Midbrain (tissue), 1 donor: ENCODE data around the gene IL27RA.
"Not testable (repeated sequence)": the region's sequence is repeated elsewhere in the genome, so short reads cannot be mapped to it uniquely, and the experiment has no call there.

Experiments
- DNase-seq: peaks from one replicate; lab custom pipeline; 2025; lab: John Stamatoyannopoulos, UW

The IL27RA gene

DNA sequence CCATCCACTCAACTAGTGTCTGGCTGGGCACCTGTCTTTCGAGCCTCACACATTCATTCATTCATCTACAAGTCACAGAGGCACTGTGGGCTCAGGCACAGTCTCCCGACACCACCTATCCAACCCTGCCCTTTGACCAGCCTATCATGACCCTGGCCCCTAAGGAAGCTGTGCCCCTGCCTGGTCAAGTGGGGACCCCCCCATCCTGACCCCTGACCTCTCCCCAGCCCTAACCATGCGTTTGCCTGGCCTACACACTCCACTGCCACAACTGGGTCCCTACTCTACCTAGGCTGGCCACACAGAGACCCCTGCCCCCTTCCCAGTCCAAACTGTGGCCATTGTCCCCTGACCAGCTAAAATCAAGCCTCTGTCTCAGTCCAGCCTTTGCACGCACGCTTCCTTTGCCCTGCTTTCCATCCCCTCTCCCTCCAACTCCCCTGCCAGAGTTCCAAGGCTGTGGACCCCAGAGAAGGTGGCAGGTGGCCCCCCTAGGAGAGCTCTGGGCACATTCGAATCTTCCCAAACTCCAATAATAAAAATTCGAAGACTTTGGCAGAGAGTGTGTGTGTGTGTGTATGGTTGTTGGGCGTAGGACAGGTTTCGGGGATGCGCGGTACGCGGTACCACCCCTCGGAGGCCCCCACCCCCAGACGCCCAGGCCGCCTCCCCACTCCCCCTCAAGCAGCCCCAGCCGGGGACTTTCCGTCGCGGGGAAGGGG, 404 bp upstream of the IL27RA start:
- no peak for DNase-seq

DNA sequence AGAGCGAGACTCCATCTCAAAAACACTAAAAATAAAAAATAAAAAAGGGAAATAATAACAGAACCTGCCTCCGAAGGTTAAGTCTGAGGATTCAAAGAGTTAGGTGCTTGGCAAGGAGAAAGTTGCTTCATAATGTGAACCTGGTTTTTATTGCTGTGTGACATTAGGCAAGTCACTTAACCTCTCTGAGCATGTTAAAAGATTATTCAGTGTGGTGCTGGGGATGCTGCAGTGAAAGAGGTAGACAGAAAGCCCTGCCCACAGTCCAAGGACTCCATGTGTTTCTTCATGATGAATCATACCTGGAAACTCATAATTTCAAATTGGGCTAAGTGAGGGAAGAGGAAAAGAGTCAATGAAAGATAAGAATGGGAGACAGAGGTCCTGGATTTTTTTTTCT, 2.4 kb downstream of the IL27RA start:
- DNase-seq = no peak

DNA sequence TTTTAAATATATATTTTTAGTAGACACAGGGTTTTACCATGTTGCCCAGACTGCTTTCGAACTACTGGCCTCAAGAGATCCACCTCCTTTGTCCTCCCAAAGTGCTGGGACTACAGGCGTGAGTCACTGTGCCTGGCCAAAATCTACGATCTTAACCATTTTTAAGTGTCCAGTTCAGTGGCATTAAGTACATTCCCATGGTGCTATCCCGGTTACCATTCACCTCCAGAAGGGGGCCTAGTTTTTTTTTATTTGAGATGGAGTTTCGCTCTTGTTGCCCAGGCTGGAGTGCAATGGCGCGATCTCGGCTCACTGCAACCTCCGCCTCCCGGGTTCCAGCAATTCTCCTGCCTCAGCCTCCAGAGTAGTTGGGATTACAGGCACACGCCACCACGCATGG, 3.6 kb downstream of the IL27RA start:
- DNase-seq = not testable (repeated sequence)

DNA sequence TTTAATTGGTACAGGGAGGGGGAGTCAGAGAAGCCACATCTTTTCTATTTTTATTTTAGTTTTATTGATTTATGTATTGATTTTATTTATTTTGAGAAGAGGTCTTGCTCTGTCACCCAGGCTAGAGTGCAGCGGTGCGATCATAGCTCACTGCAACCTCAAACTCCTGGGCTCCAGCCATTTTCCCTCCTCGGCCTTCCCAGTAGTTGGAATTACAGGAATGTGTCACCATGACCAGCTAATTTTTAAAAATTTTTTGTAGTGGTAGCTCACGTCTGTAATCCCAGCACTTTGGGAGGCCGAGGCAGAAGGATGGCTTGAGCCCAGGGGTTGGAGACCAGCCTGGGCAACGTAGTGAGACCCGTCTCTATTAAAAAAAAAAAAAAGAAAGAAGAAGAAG, 4.1 kb downstream of the IL27RA start:
- no peak for DNase-seq

DNA sequence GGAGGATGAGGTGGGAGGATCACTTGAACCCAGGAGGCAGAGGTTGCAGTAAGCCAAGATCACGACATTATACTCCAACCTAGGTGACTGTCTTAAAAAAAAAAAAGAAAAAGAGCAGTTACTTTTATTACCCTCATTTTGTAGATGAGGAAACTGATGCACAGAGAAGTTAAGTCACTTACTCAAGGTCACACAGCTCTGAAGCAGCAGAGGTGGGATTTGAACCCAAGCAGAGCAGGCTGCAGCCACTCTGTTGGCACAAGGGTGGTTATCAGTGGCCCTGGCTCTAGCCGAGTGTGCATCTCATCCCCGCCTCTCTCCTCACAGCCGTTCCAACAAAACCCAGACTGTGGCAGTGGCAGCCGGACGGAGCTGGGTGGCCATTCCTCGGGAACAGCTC, 7.6 kb downstream of the IL27RA start:
- no peak for DNase-seq

DNA sequence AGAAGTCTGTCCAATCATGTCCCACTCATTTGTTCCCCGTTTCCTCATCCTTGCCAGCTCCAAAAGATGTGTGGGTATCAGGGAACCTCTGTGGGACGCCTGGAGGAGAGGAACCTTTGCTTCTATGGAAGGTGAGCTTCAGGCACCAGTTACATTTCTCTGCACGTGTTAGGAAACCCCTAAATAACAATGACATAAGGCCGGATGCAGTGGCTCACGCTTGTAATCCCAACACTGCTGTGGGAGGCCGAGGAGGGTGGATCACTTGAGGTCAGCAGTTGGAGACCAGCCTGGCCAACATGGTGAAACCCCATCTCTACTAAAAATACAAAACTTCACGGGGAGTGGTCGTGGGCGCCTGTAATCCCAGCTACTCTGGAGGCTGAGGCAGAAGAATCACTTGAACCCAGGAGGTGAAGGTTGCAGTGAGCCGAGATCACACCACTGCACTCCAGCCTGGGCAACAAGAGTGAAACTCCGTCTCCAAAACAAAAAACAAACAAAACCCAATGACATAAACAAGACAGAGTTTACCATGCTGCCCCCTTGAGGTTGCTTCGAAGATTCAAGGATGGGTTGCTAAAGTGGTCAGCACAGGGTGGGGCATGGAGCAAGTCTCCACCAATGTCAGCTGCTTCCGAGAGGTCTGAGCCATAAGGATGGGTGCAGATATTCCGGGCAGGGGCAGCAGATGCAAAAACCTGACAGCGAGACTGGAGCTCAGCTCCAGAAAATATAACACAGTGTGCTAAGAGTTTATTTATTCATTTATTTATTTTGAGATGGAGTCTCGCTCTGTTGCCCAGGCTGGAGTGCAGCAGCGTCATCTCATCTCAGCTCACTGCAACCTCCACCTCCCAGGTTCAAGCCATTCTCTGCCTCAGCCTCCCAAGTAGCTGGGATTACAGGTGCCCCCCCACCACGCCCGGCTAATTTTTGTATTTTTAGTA, 11.4 kb downstream of the IL27RA start:
- not testable (repeated sequence) for DNase-seq

DNA sequence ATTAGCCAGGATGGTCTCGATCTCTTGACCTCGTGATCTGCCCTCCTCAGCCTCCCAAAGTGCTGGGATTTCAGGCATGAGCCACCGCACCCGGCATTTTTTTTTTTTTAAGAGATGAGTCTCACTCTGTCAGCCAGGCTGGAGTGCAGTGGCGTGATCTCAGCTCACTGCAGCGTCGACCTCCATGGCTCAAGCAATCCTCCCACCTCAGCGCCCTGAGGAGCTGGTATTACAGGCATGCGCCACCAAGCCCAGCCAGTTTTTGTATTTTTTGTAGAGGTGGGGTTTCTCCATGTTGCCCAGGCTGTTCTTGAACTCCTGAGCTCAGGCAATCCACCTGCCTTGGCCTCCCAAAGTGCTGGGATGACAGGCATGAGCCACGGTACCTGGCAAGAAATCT, 16.3 kb downstream of the IL27RA start:
- DNase-seq = not testable (repeated sequence)

DNA sequence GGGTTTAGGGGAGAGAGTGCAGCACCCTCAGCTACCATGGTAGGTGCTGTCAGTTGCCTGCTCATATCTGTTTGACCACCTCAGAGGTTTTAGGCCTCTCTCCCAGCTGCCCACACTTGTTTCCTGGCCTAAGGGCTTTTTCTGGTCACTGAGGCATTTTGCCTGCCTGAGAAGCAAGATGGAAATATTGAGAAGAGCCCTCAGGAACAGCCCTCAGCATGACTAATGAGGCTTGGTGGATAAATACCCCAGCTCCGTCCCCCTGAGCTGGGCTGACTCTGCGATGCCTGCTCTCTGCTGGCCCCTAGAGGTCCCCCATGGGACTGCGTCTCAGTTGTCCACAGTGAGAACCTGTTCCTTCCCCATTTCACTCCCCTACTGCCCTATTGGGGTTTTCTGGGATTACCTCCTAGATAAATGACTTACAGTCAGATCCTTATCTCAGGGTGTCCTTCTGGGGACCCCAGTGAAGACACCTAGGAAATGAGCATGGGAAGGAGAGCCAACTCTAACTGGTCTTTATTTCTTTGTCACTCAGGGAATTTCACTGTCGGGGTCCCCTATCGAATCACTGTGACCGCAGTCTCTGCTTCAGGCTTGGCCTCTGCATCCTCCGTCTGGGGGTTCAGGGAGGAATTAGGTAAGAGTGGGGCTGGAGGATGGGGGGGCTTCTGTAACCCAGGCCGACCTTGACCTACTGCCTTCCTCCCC, 17.0 kb downstream of the IL27RA start:
- DNase-seq = no peak

DNA sequence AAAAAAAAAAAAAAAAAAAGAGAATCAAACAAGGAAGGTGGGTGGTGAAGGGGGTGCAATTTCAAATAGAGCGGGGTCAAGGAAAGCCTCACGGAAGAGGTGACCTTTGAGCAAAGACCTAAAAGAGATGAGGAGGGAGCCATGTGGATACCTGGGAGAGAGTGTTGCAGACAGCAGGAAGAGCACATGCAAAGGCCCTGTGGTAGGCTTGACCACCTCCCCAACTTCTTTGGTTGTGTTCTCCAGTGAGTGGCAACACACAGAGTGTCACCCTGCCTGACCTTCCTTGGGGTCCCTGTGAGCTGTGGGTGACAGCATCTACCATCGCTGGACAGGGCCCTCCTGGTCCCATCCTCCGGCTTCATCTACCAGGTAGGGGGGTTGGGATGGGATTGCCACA, 18.9 kb downstream of the IL27RA start:
- DNase-seq = no peak

DNA sequence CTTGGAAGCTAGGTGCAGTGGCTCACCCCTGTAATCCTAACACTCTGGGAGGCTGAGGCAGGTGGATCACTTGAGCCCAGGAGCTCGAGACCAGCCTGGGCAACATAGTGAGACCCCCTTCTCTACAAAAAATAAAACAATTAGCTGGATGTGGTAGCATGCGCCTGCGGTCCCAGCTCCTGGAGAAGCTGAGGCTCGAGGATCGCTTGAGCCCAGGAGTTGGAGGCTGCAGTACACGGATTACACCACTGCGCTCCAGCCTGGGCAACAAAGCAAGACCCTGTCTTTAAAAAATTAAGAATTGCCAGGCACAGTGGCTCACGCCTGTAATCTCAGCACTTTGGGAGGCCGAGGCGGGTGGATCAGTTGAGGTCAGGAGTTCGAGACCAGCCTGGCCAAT, 19.4 kb downstream of the IL27RA start:
- DNase-seq = not testable (repeated sequence)

DNA sequence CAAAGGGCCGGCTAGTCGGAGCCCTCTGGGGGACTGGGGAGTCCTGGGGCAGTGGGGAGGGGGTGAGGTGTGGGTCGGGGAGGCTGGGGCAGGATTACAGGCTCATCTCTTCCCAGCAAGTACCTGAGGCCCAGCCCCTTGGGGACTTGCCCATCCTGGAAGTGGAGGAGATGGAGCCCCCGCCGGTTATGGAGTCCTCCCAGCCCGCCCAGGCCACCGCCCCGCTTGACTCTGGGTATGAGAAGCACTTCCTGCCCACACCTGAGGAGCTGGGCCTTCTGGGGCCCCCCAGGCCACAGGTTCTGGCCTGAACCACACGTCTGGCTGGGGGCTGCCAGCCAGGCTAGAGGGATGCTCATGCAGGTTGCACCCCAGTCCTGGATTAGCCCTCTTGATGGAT, 20.4 kb downstream of the IL27RA start:
- DNase-seq = no peak

DNA sequence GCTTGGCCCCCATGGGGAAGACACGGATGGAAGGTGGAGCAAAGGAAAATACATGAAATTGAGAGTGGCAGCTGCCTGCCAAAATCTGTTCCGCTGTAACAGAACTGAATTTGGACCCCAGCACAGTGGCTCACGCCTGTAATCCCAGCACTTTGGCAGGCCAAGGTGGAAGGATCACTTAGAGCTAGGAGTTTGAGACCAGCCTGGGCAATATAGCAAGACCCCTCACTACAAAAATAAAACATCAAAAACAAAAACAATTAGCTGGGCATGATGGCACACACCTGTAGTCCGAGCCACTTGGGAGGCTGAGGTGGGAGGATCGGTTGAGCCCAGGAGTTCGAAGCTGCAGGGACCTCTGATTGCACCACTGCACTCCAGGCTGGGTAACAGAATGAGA, 20.9 kb downstream of the IL27RA start:
- DNase-seq = no peak

DNA sequence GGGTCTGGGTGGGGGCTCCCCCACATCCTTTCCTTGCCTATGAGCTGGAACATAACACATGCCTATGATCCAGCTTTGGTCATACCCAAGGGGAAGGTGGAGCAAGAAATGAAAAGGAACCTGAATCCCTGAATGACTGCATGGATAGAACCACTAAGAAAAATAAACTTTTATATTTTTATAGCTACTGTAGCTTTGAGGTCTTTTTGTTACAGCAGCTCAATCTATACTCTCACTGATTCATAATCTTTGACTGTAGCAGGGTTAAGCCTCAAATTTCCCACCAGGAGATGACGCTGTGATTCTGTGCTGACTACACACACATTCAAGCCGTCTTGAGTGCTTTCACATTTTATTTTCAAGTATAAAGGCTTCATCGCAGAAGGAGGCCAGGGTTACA, 21.5 kb downstream of the IL27RA start:
- DNase-seq = no peak

DNA sequence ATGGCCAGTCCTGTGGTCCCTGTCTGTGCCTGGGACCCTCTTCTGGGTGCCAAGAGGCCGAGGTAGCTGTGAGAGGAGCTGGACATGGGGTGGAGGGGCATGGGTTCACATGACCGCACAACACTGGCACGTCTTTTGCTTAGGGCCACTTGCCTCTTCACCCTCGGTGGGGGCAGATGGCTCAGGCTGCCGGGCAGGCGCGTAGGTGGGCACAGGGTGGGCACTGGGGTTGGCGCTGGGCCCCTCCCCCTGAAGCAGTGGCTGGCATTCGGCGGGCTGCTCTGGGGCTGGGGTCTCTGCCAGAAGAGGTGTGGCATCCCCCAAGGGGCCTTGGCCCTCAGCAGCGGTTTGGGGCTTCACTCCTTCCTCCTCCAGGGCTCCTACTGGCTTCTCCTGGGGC, 21.9 kb downstream of the IL27RA start:
- DNase-seq = no peak

DNA sequence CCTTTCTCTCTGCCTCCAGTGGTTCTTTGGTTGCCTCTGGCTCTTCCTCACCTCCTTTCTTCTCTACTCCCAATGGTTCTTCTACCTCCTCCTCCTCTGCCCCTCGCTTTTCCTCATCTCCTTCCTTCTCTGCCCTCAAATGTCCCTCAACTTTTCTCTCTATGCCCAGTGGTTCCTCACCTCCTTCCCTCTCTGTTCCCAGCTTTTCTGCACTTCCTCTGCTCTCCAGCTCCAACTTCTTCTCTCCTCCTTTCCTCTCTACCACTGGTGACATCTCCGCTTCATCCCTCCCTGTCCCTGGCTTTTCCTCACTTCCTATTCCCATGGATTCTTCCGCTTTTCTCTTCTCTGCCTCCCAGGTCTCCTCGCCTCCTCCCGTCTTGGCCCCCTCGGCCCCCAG, 22.5 kb downstream of the IL27RA start:
- no peak for DNase-seq

DNA sequence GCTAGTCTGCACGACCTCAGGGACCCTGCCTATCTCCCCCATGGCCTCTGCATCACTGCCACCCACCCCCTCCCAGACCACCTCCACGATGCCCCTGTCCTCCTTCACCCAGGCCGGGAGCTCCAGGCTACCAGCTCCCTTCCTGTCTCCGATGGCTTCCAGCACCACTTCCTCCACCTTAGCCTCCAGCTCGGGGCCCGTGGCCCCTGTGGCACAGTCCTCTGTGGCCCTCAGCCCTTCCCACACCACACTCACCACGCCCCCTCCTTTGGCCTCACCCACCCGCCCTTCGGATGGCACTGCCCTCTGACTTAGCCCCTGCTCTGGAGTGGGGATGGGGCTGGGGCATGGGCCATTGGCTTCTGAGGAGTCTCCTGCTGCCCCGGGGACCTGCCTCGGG, 23.2 kb downstream of the IL27RA start:
- no peak for DNase-seq

DNA sequence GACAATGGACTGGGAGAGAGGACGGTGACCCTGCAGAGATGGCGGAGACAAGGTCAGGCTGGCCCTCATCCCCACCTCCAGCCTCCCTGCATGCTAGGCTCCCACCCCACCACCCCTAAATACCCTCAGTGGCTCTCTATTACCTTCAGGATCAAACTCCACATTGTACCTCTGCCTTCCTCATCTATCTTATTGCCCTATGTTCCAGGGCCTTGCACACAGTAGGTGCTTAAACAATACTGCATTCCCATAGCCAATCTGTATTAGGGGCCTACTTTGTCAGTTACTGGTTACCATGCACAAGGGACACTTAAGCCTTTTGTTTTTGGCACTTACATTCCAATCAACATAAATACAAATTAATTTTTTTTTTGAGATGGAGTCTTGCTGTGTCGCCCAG, 23.8 kb downstream of the IL27RA start:
- DNase-seq = no peak

DNA sequence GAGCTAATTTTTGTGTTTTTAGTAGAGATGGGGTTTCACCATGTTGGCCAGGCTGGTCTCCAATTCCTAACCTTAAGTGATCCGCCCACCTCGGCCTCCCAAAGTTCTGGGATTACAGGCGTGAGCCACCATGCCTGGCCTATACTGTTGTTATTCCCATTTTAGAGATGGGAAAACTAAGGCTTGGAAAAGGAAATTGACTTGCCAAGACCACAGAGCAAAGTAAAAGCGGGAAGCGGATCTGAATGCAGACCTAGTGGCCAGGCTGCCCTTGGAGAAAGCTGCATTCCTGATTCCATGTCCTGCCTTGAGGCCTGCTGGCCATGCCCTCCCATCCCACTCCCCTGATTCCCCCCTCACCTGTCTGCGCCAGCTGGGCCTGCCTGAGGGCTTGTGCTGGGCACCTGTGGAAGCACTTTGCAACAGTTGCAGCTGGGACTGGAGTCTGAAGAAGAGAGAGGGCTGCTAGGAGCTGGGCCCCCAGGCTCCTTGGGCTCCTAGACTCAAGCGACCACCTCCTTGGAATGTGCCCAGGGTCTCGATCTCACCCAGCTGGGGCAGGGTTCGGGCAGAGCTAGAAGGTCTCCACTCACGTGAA, 24.6 kb downstream of the IL27RA start:
- no peak for DNase-seq

DNA sequence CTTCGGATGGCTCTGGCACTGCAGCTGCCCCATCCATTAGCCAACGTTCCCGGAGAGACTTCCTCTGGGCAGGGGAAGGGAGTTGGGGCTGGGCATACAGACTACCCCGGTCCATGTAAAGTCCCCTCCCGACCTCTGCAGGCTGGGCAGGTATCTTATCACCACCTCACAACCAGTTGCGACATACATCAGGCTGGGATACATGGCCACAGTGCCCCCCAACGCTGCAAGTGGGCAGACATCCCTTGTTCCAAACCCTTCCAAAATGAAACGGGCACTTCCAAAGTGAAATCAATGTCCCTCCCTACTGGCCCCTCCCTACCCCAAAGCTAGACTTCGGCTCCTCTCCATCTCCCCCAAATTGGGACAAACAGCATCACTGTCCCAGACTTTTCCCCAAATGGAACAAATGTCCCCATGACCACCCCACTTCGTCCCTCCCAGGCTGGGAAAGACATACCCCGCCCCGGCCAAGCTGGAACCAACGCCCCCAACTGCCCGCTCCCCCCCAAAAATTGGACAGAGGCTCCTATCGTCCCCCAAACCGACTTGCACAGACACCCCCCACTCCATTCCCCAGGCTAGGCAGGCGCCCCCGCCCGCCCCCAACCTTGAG, 25.3 kb downstream of the IL27RA start:
- DNase-seq = no peak

DNA sequence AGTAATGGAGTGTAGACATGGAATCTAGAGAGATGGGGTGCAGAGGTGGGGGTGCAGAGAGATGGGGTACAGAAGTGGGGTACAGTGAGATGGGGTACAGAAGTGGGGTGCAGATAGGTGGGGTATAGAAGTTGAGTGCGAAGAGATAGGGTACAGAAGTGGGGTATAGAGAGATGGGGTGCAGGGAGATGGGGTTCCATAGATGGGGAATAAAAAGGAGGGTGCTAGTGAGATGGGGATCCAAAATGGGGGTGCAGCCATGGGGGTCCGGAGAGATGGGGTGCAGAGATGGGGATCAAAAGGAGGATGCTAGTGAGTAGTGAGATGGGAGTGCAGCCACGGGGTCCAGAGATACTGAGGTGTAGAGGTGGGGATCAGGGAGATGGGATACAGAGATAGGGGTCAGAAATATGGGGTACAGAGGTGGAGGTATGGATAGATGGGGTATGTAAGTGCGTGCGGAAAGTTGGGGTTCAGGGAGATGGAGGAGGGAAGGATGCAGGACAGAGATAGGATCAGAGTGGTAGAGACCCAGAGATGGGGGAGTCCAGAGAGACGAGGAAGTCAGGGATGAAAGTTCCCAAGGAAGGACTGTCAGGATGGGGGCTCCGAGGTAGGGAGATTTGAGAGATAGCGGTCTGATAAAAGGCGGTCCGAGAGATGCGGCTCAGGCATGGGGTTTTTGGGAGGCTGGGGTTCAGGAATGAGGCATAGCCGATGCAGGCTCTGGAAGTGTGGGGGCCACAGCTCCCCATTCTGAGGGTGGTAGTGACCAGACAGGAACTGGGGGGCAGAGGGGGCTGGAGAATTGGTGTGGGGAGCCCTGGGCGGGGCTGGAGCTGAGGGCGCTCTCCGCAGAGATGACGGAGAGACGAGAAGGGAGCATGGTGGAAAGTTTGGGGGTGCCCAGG, 26.9 kb downstream of the IL27RA start:
- no peak for DNase-seq

DNA sequence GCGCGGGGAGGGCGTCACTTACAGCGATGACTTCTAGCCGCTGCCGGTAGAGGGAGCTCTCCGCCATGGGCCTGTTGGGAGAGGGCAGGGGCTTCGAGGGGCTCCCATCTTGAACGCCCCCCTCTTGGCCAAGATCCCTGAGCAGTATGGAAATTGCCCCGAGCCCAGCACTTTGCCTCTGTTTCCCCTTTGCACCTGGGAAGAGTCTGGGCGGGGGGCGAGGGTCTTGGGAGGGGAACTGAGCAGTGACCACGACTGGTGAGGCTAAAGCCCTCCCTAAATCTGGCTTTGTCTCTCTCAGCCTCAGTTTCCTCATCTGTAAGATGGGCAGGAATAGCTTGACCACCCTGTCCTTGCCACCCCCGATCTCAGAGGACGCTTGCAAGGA, 27.5 kb downstream of the IL27RA start:
- DNase-seq = no peak
